HG02678 (cell line): ENCODE data around the gene SNX27.
"Not testable (repeated sequence)": the region's sequence is repeated elsewhere in the genome, so short reads cannot be mapped to it uniquely, and the experiment has no call there.

Source experiments
- ATAC-seq: cut with Tn5 transposase; IDR thresholded peaks from one replicate; pipeline ENCODE4 v1.9.1; 2021; ENCODE audit warnings: mild to moderate bottlenecking, moderate library complexity; ENCODE audit not compliant: unreplicated experiment

Gene SNX27

GRCh38 chr1:151720125-151720524, 108.3 kb downstream of the SNX27 start:
- ATAC-seq, result no peak

GRCh38 chr1:151720554-151720953, 108.7 kb downstream of the SNX27 start:
- peak; percentile 52 for ATAC-seq

GRCh38 chr1:151720974-151721787, 109.3 kb downstream of the SNX27 start, which contains the start of gene RIIAD1:
RIIAD1 (plus strand) TSS chr1:151721522; CDS start chr1:151721537, 15 bp downstream.
- peak; percentile 62 for ATAC-seq

GRCh38 chr1:151721788-151722510, 110.1 kb downstream of the SNX27 start:
- no peak for ATAC-seq

GRCh38 chr1:151723726-151724370, 112.0 kb downstream of the SNX27 start:
- no peak for ATAC-seq

GRCh38 chr1:151728151-151729054, 116.6 kb downstream of the SNX27 start:
- ATAC-seq, result no peak

- no peak for ATAC-seq
Observed at GRCh38 chr1:151729157-151729965, 117.5 kb downstream of the SNX27 start.

- no peak for ATAC-seq
Observed at GRCh38 chr1:151729966-151730291, 118.1 kb downstream of the SNX27 start.

GRCh38 chr1:151733126-151733525, 121.3 kb downstream of the SNX27 start:
- ATAC-seq, result no peak

GRCh38 chr1:151733995-151734394, 122.1 kb downstream of the SNX27 start:
- ATAC-seq, result not testable (repeated sequence)

- no peak for ATAC-seq
Observed at GRCh38 chr1:151737026-151737425, 125.2 kb downstream of the SNX27 start.

GRCh38 chr1:151737479-151737878, 125.6 kb downstream of the SNX27 start:
- ATAC-seq, result no peak

GRCh38 chr1:151739590-151740355, 127.9 kb downstream of the SNX27 start:
- no peak for ATAC-seq

GRCh38 chr1:151741516-151741915, 129.7 kb downstream of the SNX27 start:
- no peak for ATAC-seq
